Measurements from ENCODE around the gene SCAMP5. TPM values are rescaled to one million over a fixed set of nuclear protein-coding genes. Genes with fewer than 3 reads are reported as not detected.

Gene SCAMP5
- total and polyA plus RNA-seq, 2 of the 13 experiments (the other 11 are each of a cell fraction or from before 2014, with no cell fraction given), result 34.3 to 49.0 TPM

GRCh38 chr15:74956648-74957475 is 38.5 kb upstream of the SCAMP5 start, which contains the start of gene RPP25 (continued):
- TF ChIP-seq EHMT2 (IDR thresholded peaks at IDR 0.05; ENCODE audit: borderline replicate concordance, low read depth, low read length) (no peak), ZSCAN29 (CRISPR knock-in tag; conservative IDR thresholded peaks at IDR 0.05) (0 out of 2 replicates have a peak, but pooled peaks have one; percentile 30), FOXC1 (CRISPR knock-in tag; IDR thresholded peaks at IDR 0.05; ENCODE audit: borderline replicate concordance) (0 out of 2 replicates have a peak, but pooled peaks have one; percentile 57), ATF7 (IDR thresholded peaks at IDR 0.05) (no peak), ATF7 (CRISPR knock-in tag; IDR thresholded peaks at IDR 0.05) (peak; percentile 72; the same call in 1 of the 2 replicates), CBFB (CRISPR knock-in tag; IDR thresholded peaks at IDR 0.05) (no peak), DPF2 (CRISPR knock-in tag; IDR thresholded peaks at IDR 0.05; ENCODE audit: borderline replicate concordance, low read depth) (no peak), ZNF430 (CRISPR knock-in tag; IDR thresholded peaks at IDR 0.05) (no peak), TP53 (CRISPR knock-in tag; conservative IDR thresholded peaks at IDR 0.05) (no peak), JUN (CRISPR knock-in tag; IDR thresholded peaks at IDR 0.05) (no peak), SPEN (CRISPR knock-in tag; IDR thresholded peaks at IDR 0.05; ENCODE audit: low read depth) (no peak), MED8 (CRISPR knock-in tag; IDR thresholded peaks at IDR 0.05; ENCODE audit: insufficient replicate concordance) (no peak), ATF1 (CRISPR knock-in tag; IDR thresholded peaks at IDR 0.05) (no peak)
- TF ChIP-seq, protein P1, sequence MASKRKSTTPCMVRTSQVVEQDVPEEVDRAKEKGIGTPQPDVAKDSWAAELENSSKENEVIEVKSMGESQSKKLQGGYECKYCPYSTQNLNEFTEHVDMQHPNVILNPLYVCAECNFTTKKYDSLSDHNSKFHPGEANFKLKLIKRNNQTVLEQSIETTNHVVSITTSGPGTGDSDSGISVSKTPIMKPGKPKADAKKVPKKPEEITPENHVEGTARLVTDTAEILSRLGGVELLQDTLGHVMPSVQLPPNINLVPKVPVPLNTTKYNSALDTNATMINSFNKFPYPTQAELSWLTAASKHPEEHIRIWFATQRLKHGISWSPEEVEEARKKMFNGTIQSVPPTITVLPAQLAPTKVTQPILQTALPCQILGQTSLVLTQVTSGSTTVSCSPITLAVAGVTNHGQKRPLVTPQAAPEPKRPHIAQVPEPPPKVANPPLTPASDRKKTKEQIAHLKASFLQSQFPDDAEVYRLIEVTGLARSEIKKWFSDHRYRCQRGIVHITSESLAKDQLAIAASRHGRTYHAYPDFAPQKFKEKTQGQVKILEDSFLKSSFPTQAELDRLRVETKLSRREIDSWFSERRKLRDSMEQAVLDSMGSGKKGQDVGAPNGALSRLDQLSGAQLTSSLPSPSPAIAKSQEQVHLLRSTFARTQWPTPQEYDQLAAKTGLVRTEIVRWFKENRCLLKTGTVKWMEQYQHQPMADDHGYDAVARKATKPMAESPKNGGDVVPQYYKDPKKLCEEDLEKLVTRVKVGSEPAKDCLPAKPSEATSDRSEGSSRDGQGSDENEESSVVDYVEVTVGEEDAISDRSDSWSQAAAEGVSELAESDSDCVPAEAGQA (IDR thresholded peaks at IDR 0.05; ENCODE audit: low read depth), result no peak
- TF ChIP-seq, protein P1 (CRISPR knock-in tag; IDR thresholded peaks at IDR 0.05; ENCODE audit: borderline replicate concordance), result no peak
- TF ChIP-seq, protein P2, sequence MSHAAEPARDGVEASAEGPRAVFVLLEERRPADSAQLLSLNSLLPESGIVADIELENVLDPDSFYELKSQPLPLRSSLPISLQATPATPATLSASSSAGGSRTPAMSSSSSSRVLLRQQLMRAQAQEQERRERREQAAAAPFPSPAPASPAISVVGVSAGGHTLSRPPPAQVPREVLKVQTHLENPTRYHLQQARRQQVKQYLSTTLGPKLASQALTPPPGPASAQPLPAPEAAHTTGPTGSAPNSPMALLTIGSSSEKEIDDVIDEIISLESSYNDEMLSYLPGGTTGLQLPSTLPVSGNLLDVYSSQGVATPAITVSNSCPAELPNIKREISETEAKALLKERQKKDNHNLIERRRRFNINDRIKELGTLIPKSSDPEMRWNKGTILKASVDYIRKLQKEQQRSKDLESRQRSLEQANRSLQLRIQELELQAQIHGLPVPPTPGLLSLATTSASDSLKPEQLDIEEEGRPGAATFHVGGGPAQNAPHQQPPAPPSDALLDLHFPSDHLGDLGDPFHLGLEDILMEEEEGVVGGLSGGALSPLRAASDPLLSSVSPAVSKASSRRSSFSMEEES (CRISPR knock-in tag; IDR thresholded peaks at IDR 0.05), result no peak
- TF ChIP-seq, protein P3, sequence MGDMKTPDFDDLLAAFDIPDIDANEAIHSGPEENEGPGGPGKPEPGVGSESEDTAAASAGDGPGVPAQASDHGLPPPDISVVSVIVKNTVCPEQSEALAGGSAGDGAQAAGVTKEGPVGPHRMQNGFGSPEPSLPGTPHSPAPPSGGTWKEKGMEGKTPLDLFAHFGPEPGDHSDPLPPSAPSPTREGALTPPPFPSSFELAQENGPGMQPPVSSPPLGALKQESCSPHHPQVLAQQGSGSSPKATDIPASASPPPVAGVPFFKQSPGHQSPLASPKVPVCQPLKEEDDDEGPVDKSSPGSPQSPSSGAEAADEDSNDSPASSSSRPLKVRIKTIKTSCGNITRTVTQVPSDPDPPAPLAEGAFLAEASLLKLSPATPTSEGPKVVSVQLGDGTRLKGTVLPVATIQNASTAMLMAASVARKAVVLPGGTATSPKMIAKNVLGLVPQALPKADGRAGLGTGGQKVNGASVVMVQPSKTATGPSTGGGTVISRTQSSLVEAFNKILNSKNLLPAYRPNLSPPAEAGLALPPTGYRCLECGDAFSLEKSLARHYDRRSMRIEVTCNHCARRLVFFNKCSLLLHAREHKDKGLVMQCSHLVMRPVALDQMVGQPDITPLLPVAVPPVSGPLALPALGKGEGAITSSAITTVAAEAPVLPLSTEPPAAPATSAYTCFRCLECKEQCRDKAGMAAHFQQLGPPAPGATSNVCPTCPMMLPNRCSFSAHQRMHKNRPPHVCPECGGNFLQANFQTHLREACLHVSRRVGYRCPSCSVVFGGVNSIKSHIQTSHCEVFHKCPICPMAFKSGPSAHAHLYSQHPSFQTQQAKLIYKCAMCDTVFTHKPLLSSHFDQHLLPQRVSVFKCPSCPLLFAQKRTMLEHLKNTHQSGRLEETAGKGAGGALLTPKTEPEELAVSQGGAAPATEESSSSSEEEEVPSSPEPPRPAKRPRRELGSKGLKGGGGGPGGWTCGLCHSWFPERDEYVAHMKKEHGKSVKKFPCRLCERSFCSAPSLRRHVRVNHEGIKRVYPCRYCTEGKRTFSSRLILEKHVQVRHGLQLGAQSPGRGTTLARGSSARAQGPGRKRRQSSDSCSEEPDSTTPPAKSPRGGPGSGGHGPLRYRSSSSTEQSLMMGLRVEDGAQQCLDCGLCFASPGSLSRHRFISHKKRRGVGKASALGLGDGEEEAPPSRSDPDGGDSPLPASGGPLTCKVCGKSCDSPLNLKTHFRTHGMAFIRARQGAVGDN (CRISPR knock-in tag; IDR thresholded peaks at IDR 0.05), result peak; percentile 89
- TF ChIP-seq, protein P4, sequence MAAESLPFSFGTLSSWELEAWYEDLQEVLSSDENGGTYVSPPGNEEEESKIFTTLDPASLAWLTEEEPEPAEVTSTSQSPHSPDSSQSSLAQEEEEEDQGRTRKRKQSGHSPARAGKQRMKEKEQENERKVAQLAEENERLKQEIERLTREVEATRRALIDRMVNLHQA (CRISPR knock-in tag; IDR thresholded peaks at IDR 0.05), result no peak

All from HepG2 (cell line).